Measurements from ENCODE around the gene TFB2M. TPM values are rescaled to one million over a fixed set of nuclear protein-coding genes. Genes with fewer than 3 reads are reported as not detected.
A peak's percentile ranks its signal among the peaks of the same experiment; 100 is the strongest.

Gene TFB2M
- total RNA-seq, 1 donor from 2014 or later, result 9.4 TPM

DNA sequence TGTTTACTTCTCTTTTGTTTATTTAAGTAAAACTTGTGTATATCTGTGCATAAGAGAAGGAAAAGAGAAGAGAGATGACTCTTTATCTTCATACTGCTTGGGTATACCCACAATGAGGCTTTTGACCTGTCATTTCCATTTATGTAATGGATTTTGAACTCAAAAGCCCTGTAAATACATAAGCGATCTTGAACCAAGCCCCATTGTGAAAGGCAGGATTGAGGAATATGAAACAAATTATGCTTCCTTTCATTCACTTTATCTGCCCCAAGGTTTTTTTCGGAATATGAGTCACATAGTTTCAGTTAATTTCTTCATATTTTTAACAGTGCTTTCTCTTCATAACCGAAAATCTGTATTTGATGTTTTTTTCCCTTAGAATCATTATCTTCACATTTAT, 21.5 kb upstream of the TFB2M start:
- intact Hi-C loops (cut with DNase I), result no loop called here
- no peak for TF ChIP-seq CTCF (IDR thresholded peaks at IDR 0.05)
- ATAC-seq, result no peak

DNA sequence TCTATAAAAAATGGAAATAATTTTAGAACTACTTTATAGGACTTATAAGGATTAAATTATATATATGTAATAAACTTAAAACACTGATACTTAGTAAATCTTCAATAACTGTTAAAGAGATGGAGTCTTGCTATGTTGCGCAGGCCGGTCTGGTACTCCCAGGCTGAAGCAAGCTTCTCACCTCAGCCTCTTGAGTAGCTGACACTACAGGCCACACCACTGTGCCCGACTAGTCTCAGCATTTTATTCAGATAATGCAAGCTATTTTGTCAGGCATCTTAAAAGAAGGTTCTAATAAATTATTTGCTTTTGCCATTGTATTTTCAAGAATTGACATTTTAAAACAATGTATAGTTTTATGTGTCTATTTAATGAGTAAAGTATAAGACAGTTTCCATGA, 21.0 kb upstream of the TFB2M start:
- intact Hi-C loops (cut with DNase I), result no loop called here
- ATAC-seq (no peak), DNase-seq (no peak)
- H3K4me1 ChIP-seq, result peaks cover 37% of the 10 kb centered on the region
- H3K4me3 ChIP-seq, result no peak overlapping the region
- H3K27ac ChIP-seq, result peak overlapping the region; percentile 45
- no peaks in the 10 kb centered on the region for H3K27me3 ChIP-seq
- TF ChIP-seq CTCF (IDR thresholded peaks at IDR 0.05), result no peak
- no peaks in the 10 kb centered on the region for H3K9me3 ChIP-seq
- peaks cover 7% of the 10 kb centered on the region for H3K36me3 ChIP-seq

More for the DNA sequence above, 21.5 kb upstream of the TFB2M start:
- peak overlapping the region; percentile 45 for H3K27ac ChIP-seq
- no peaks in the 10 kb centered on the region for H3K9me3 ChIP-seq
- H3K27me3 ChIP-seq, result no peaks in the 10 kb centered on the region
- no peak for DNase-seq
- H3K4me3 ChIP-seq, result no peak overlapping the region
- H3K36me3 ChIP-seq, result peaks cover 7% of the 10 kb centered on the region
- peaks cover 37% of the 10 kb centered on the region for H3K4me1 ChIP-seq

GRCh38 chr1:246583448-246584185, 17.6 kb upstream of the TFB2M start:
- Histone ChIP-seq H3K9me3 (no peaks in the 10 kb centered on the region), H3K27ac (peak overlapping the region; percentile 58), H3K27me3 (no peaks in the 10 kb centered on the region), H3K4me3 (no peak overlapping the region), H3K4me1 (peaks cover 49% of the 10 kb centered on the region), H3K36me3 (peaks cover 3% of the 10 kb centered on the region)
- peak; percentile 82 for ATAC-seq
- no peak for DNase-seq
- no peak for TF ChIP-seq CTCF (IDR thresholded peaks at IDR 0.05)
- intact Hi-C loops (cut with DNase I), result no loop called here

DNA sequence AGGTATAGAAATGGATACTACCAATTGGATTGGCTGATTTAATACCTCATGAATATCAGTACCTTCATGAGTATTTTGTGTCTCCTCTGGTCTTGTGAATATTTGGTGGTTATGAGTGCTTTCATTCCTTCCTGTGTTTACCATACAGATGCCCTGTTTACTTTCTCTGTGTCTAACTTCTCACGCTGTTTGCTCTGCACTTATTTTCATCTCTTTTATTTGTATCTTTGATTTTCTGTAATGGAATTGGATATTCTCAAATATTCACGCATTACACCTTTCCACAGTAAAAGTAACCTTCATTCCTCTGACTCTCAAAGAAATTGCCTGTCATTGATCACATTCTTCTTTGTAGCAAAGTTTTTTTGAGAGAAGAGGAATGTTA, 17.0 kb upstream of the TFB2M start:
- peak; percentile 4 for ATAC-seq
- H3K27me3 ChIP-seq, result no peaks in the 10 kb centered on the region
- no peaks in the 10 kb centered on the region for H3K9me3 ChIP-seq
- H3K4me1 ChIP-seq, result peaks cover 49% of the 10 kb centered on the region
- H3K27ac ChIP-seq, result peak overlapping the region; percentile 58
- intact Hi-C loops (cut with DNase I), result no loop called here
- no peak overlapping the region for H3K4me3 ChIP-seq
- TF ChIP-seq CTCF (IDR thresholded peaks at IDR 0.05), result no peak
- peaks cover 3% of the 10 kb centered on the region for H3K36me3 ChIP-seq
- no peak for DNase-seq

- Histone ChIP-seq H3K27ac (peak overlapping the region; percentile 58), H3K4me1 (peaks cover 43% of the 10 kb centered on the region), H3K4me3 (no peak overlapping the region), H3K27me3 (no peaks in the 10 kb centered on the region), H3K36me3 (peaks cover 3% of the 10 kb centered on the region), H3K9me3 (no peaks in the 10 kb centered on the region)
- DNase-seq, result no peak
- no peak for TF ChIP-seq CTCF (IDR thresholded peaks at IDR 0.05)
- intact Hi-C loops (cut with DNase I), result no loop called here
- peak; percentile 63 for ATAC-seq
Observed at GRCh38 chr1:246582301-246583055, 16.4 kb upstream of the TFB2M start.
